SU-DHL-6 (cell line): ENCODE data around the gene EVPL.

Experiments used
- H2AFZ ChIP-seq: fragments of 200-600 bp; sonication (generic); 2 replicates; pipeline ENCODE4 v1.6.1; 2014; ENCODE audit warnings: low read depth, mild to moderate bottlenecking, moderate library complexity, mixed read lengths, antibody characterized with exemption, low read length; ENCODE audit not compliant: severe bottlenecking
- H3F3A ChIP-seq: fragments of 200-600 bp; shearing (Covaris generic); 2 replicates; pipeline ENCODE4 v1.6.0; 2016; ENCODE audit warnings: antibody characterized with exemption, mild to moderate bottlenecking; ENCODE audit not compliant: insufficient read depth
- H3K27ac ChIP-seq: fragments of 200-600 bp; sonication (generic); 2 replicates; pipeline ENCODE4 v1.5.1; 2016; ENCODE audit warnings: low read depth, mild to moderate bottlenecking, low read length, moderate library complexity, mixed read lengths
- H3K27me3 ChIP-seq: fragments of 200-600 bp; sonication (generic), shearing (Covaris generic); 2 replicates; pipeline ENCODE4 v1.6.0; 2014; ENCODE audit warnings: mild to moderate bottlenecking, low read length
- H3K36me3 ChIP-seq: fragments of 200-600 bp; sonication (generic); 2 replicates; pipeline ENCODE4 v1.6.1; 2014; ENCODE audit warnings: mild to moderate bottlenecking, low read length, mixed read lengths
- H3K4me2 ChIP-seq: fragments of 300-600, 200-600 bp; shearing (Covaris generic), sonication (generic); 2 replicates; pipeline ENCODE4 v1.6.0; 2014; ENCODE audit warnings: low read length, low read depth, mild to moderate bottlenecking; ENCODE audit not compliant: poor library complexity, severe bottlenecking
- H3K4me3 ChIP-seq: fragments of 200-600 bp; sonication (generic); 2 replicates; pipeline ENCODE4 v1.5.1; 2014; ENCODE audit warnings: antibody characterized with exemption, low read length, mild to moderate bottlenecking, mixed read lengths; ENCODE audit not compliant: insufficient read depth, poor library complexity, severe bottlenecking
- H3K79me2 ChIP-seq: fragments of 200-600 bp; sonication (generic); 2 replicates; pipeline ENCODE4 v1.6.1; 2014; ENCODE audit warnings: mild to moderate bottlenecking, low read length, moderate library complexity; ENCODE audit not compliant: insufficient read depth
- H3K9ac ChIP-seq: fragments of 200-600 bp; sonication (generic); 2 replicates; pipeline ENCODE4 v1.7.0; 2014; ENCODE audit warnings: mild to moderate bottlenecking, low read length
- H3K9me2 ChIP-seq: fragments of 200-600 bp; sonication (generic); replicated peaks from 2 replicates; pipeline ENCODE4 v1.6.1; 2014; ENCODE audit warnings: low read length; ENCODE audit not compliant: insufficient read depth
- H3K9me3 ChIP-seq: fragments of 200-600 bp; sonication (generic); 2 replicates; pipeline ENCODE4 v1.6.1; 2014; ENCODE audit warnings: low read length, mixed read lengths; ENCODE audit not compliant: insufficient read depth
- H4K20me1 ChIP-seq: fragments of 200-600 bp; sonication (generic); 2 replicates; pipeline ENCODE4 v1.6.1; 2014; ENCODE audit warnings: low read depth, mild to moderate bottlenecking, antibody characterized with exemption, low read length, moderate library complexity, mixed read lengths
- EZH2phosphoT487 ChIP-seq: fragments of 200-600 bp; sonication (generic), shearing (Covaris generic); conservative IDR thresholded peaks from 2 replicates; pipeline ENCODE4 v1.6.1; 2018; ENCODE audit warnings: mild to moderate bottlenecking, antibody characterized with exemption, low read length, moderate library complexity, mixed read lengths
- TF ChIP-seq, protein P1 (sequence below): fragments of 200-600 bp; sonication (generic); IDR thresholded peaks from one replicate; pipeline ENCODE4 v1.5.1; 2017; ENCODE audit warnings: antibody characterized with exemption, mild to moderate bottlenecking, low read length, moderate library complexity; ENCODE audit not compliant: insufficient read depth, poor library complexity, severe bottlenecking

The EVPL gene

DNA sequence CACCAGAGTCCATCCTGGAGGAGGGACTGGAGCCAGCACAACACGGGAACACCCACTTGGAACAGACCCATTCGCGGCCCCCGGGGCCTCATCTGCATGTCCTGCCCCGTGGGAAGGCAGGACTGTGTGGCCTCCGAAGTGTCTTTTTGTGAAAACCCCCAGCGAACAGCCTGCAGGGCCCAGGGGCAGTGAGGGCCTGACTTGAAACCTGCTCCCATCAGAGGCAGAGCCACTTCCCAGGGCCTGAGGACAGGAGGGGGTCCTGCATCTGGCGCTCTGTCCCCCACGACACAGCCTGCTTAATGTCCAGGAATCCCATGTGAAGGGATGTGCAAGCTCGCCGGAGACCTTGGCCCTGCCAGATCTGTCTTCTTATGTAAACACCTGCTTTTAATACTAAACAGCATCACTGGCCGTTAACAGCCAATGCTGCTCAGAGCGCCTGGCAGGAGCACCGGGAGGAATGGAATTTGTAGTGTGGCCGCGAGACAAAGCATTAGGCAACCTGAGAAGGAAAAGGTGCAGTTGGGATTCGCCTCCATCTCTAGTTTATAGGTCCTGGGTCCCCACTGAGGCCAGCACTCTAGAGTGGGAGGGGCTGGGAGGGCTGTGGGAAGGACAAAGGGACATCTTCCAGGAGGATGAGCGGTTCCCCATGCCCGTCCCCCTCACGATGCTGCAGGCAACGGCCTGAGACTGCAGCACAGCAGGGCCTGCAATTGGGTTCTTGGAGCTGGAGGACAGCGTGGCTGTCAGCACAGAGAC is 9.6 kb upstream of the EVPL start:
- Histone ChIP-seq H3K27ac (no peak overlapping the region), H2AFZ (no peak overlapping the region), H4K20me1 (no peaks in the 10 kb centered on the region), H3F3A (no peaks in the 10 kb centered on the region), H3K9me3 (no peaks in the 10 kb centered on the region), H3K4me3 (no peak overlapping the region), H3K79me2 (no peaks in the 10 kb centered on the region), H3K36me3 (peaks cover 4% of the 10 kb centered on the region; the same call in 1 of the 2 replicates), H3K4me2 (no peak overlapping the region), H3K27me3 (no peaks in the 10 kb centered on the region), H3K9ac (no peak overlapping the region), H3K9me2 (no peaks in the 10 kb centered on the region)
- TF ChIP-seq, protein P1, sequence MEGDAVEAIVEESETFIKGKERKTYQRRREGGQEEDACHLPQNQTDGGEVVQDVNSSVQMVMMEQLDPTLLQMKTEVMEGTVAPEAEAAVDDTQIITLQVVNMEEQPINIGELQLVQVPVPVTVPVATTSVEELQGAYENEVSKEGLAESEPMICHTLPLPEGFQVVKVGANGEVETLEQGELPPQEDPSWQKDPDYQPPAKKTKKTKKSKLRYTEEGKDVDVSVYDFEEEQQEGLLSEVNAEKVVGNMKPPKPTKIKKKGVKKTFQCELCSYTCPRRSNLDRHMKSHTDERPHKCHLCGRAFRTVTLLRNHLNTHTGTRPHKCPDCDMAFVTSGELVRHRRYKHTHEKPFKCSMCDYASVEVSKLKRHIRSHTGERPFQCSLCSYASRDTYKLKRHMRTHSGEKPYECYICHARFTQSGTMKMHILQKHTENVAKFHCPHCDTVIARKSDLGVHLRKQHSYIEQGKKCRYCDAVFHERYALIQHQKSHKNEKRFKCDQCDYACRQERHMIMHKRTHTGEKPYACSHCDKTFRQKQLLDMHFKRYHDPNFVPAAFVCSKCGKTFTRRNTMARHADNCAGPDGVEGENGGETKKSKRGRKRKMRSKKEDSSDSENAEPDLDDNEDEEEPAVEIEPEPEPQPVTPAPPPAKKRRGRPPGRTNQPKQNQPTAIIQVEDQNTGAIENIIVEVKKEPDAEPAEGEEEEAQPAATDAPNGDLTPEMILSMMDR: no peak
- no peak for TF ChIP-seq EZH2phosphoT487

DNA sequence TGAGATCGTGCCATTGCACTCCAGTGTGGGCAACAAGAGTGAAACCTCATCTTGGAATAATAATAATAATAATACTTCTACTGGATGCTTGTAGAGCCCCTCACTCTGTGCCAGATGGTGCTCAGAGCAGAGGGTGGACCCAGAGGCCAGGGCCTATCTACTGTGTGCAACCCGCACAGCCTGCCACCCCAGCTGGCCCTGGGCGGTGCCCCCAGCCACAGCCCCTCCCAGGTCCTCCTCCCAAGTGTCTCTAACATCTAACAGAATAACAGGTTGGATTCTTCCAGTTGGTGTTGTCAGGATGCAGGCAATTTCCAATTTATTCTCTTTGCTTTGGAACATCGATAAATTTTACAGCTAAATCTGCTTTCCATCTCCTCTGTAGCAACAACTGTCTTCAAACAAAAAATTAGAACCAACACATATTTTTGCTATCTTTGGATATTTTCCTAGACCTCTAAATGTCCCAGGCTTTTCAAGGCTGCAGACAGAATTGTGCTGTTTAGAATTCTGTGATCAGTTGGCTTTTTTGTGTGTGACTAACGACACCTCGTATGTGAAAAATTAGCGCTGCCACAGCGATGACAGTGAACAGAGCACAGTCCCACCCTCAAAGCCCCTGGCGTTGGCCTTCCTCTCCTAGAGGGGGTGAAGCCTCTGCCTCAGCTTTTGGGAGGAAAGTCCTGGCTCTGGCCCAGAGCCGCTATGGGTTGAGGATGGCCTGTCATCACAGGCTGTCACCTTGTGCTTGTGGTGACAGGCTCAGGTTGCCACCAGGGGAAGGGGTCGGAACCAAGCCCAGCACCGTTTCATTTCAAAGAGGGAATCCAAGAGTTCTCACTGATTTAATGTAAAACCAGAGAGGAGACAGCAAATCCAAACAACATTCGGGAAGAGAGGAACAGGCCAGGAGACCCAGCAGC is 7.6 kb upstream of the EVPL start:
- Histone ChIP-seq H3K36me3 (peaks cover 4% of the 10 kb centered on the region; the same call in 1 of the 2 replicates), H3F3A (no peaks in the 10 kb centered on the region), H3K27me3 (no peaks in the 10 kb centered on the region), H3K9ac (no peak overlapping the region), H3K4me2 (no peak overlapping the region), H3K79me2 (no peaks in the 10 kb centered on the region), H2AFZ (no peak overlapping the region), H3K9me2 (no peaks in the 10 kb centered on the region), H3K9me3 (no peaks in the 10 kb centered on the region), H3K27ac (no peak overlapping the region), H3K4me3 (no peak overlapping the region), H4K20me1 (no peaks in the 10 kb centered on the region)
- TF ChIP-seq, protein P1: no peak

DNA sequence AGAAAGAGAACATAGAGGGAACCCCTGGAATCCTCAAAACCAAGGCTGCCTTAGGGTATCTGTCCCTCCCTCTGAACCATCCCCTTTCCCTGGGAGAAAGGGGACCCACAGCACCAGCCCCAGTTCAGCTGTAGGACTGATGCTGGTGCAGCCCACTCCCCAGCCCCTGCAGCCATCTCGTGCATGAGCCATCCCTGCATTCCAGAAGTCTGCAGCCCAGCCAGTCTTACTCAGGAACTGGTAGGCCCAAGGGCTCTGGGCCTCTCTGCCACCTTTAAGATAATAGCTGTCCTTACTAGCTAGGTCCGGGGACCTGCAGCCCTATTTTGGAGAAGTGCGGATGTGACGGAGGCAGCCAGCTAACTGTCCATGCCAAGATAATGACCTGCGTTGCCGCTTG is 6.0 kb upstream of the EVPL start:
- Histone ChIP-seq H3K27me3 (no peaks in the 10 kb centered on the region), H4K20me1 (no peaks in the 10 kb centered on the region), H3K79me2 (no peaks in the 10 kb centered on the region), H3K9ac (no peak overlapping the region), H3K4me3 (no peak overlapping the region), H3K27ac (no peak overlapping the region), H3K36me3 (no peaks in the 10 kb centered on the region), H3K4me2 (no peak overlapping the region), H3F3A (no peaks in the 10 kb centered on the region), H2AFZ (no peak overlapping the region), H3K9me3 (no peaks in the 10 kb centered on the region), H3K9me2 (no peaks in the 10 kb centered on the region)
- no peak for TF ChIP-seq EZH2phosphoT487
- TF ChIP-seq, protein P1: no peak
